T47D (cell line): ENCODE measurements around the gene NPHS2.

ENCODE experiments used
- DNase-seq, 2 experiments: peaks; one replicate each; pipeline versions ENCODE4 v3.0.0 to v3.0.0-alpha.2; 2011 to 2012; ENCODE audit warnings: low read depth in 1 of 2, low spot score in 1 of 2
- JUND ChIP-seq: IDR thresholded peaks from 2 replicates; pipeline ENCODE4 v1.6.1; 2012; ENCODE audit warnings: low read depth
- in situ Hi-C: cut with HindIII; loops from 2 replicates; pipeline ENCODE4 v1.10.0; 2016; ENCODE audit warnings: low sequenced_read_pairs, low pct_unique_long_range_greater_than_20kb

NPHS2 gene

GRCh38 chr1:179586107-179586823 lies 10.5 kb upstream of the NPHS2 start:
- DNase-seq, result peak; percentile 70 to 89
- TF ChIP-seq JUND, result no peak
- in situ Hi-C loops, result no loop called here

- no peak for DNase-seq
- in situ Hi-C loops, result no loop called here
- TF ChIP-seq JUND, result no peak
Measured at GRCh38 chr1:179583771-179584320, 8.1 kb upstream of the NPHS2 start.

GRCh38 chr1:179576509-179576908 lies 761 bp upstream of the NPHS2 start:
- TF ChIP-seq JUND, result no peak
- in situ Hi-C loops, result no loop called here
- DNase-seq, result no peak

- in situ Hi-C loops, result no loop called here
- TF ChIP-seq JUND, result no peak
- no peak for DNase-seq
Measured at GRCh38 chr1:179558078-179558477, 17.7 kb downstream of the NPHS2 start.

- TF ChIP-seq JUND, result no peak
- in situ Hi-C loops, result no loop called here
- DNase-seq, result no peak
Measured at GRCh38 chr1:179554427-179554826, 21.3 kb downstream of the NPHS2 start.

GRCh38 chr1:179550746-179551682 lies 24.7 kb downstream of the NPHS2 start:
- in situ Hi-C loops, result no loop called here
- peak in 1 of 2 experiments; percentile 23 for DNase-seq
- TF ChIP-seq JUND, result no peak

- in situ Hi-C loops, result no loop called here
- TF ChIP-seq JUND, result no peak
- DNase-seq, result no peak
Measured at GRCh38 chr1:179549368-179549700, 26.4 kb downstream of the NPHS2 start.

GRCh38 chr1:179548666-179549367 lies 26.9 kb downstream of the NPHS2 start:
- peak in 1 of 2 experiments; percentile 42 for DNase-seq
- in situ Hi-C loops, result no loop called here
- TF ChIP-seq JUND, result no peak

GRCh38 chr1:179547021-179547535 lies 28.7 kb downstream of the NPHS2 start:
- no peak for TF ChIP-seq JUND
- DNase-seq, result peak in 1 of 2 experiments; percentile 26
- in situ Hi-C loops, result no loop called here

- no peak for TF ChIP-seq JUND
- in situ Hi-C loops, result no loop called here
- DNase-seq, result no peak
Measured at GRCh38 chr1:179545321-179545720, 30.4 kb downstream of the NPHS2 start.

- TF ChIP-seq JUND, result no peak
- in situ Hi-C loops, result no loop called here
- DNase-seq, result no peak
Measured at GRCh38 chr1:179541774-179542173, 34.0 kb downstream of the NPHS2 start.

- TF ChIP-seq JUND, result no peak
- in situ Hi-C loops, result no loop called here
- DNase-seq, result no peak
Measured at GRCh38 chr1:179530352-179530751, 45.4 kb downstream of the NPHS2 start.
